GM23338 (cell line): Measurements from ENCODE around the gene SERPINB8. TPM values are rescaled to one million over a fixed set of nuclear protein-coding genes. Genes with fewer than 3 reads are reported as not detected.

Experiments
- ATAC-seq: fragments of 200-7000 bp; cut with Tn5 transposase; 3 replicates; pipeline ENCODE4 v1.9.1; 2020
- DNase-seq: peaks from one replicate; pipeline ENCODE4 v3.0.0-alpha.2; 2015; ENCODE audit warnings: low spot score
- H2AFZ ChIP-seq: fragments of 200-600 bp; sonication (generic); 2 replicates; pipeline ENCODE4 v1.8.0; 2016; ENCODE audit warnings: antibody characterized with exemption, mild to moderate bottlenecking, moderate library complexity
- H3F3A ChIP-seq: fragments of 200-600 bp; sonication (generic); replicated peaks from 2 replicates; pipeline ENCODE4 v1.8.0; 2017; ENCODE audit warnings: antibody characterized with exemption, mixed run types, low read depth
- H3K27ac ChIP-seq: fragments of 200-600 bp; sonication (generic); 2 replicates; pipeline ENCODE4 v1.6.1; 2016; ENCODE audit warnings: low read depth
- H3K27me3 ChIP-seq: fragments of 200-600 bp; sonication (generic); 2 replicates; pipeline ENCODE4 v1.8.0; 2016; ENCODE audit warnings: mild to moderate bottlenecking, mixed run types, moderate library complexity; ENCODE audit not compliant: insufficient read depth
- H3K36me3 ChIP-seq: fragments of 200-600 bp; sonication (generic); 2 replicates; pipeline ENCODE4 v1.8.0; 2016; ENCODE audit warnings: mild to moderate bottlenecking; ENCODE audit not compliant: insufficient read depth
- H3K4me1 ChIP-seq: fragments of 200-600 bp; sonication (generic); 2 replicates; pipeline ENCODE4 v1.8.0; 2016; ENCODE audit warnings: mild to moderate bottlenecking, moderate library complexity; ENCODE audit not compliant: insufficient read depth
- H3K4me2 ChIP-seq: fragments of 200-600 bp; sonication (generic); 2 replicates; pipeline ENCODE4 v1.7.1; 2017; ENCODE audit warnings: mixed run types
- H3K4me3 ChIP-seq: fragments of 200-600 bp; sonication (generic); 2 replicates; pipeline ENCODE4 v1.6.1; 2016; ENCODE audit warnings: mixed run types
- H3K79me2 ChIP-seq: fragments of 200-600 bp; sonication (generic); replicated peaks from 2 replicates; pipeline ENCODE4 v1.8.0; 2017; ENCODE audit warnings: mild to moderate bottlenecking; ENCODE audit not compliant: insufficient read depth
- H3K9me2 ChIP-seq: fragments of 200-600 bp; sonication (generic); 2 replicates; pipeline ENCODE4 v1.8.0; 2017; ENCODE audit not compliant: insufficient read depth
- H4K20me1 ChIP-seq: fragments of 200-600 bp; sonication (generic); replicated peaks from 2 replicates; pipeline ENCODE4 v1.8.0; 2017; ENCODE audit warnings: mild to moderate bottlenecking; ENCODE audit not compliant: insufficient read depth
- H3K27ac Mint-ChIP-seq: 2 replicates; pipeline ENCODE4 v1.8.0; 2020; ENCODE audit warnings: inconsistent platforms, mild to moderate bottlenecking, moderate library complexity, mixed read lengths
- H3K27me3 Mint-ChIP-seq: 3 replicates; pipeline ENCODE4 v1.8.0; 2022; ENCODE audit warnings: low read depth, mild to moderate bottlenecking, moderate library complexity, mixed read lengths, inconsistent platforms; ENCODE audit not compliant: insufficient read depth, poor library complexity
- H3K36me3 Mint-ChIP-seq: 3 replicates; pipeline ENCODE4 v1.8.0; 2021; ENCODE audit warnings: low read depth, mild to moderate bottlenecking, inconsistent platforms, moderate library complexity, mixed read lengths
- H3K4me1 Mint-ChIP-seq: 3 replicates; pipeline ENCODE4 v1.8.0; 2020; ENCODE audit warnings: mild to moderate bottlenecking, inconsistent platforms, mixed read lengths
- H3K4me3 Mint-ChIP-seq: 3 replicates; pipeline ENCODE4 v1.8.0; 2021; ENCODE audit warnings: moderate library complexity, mild to moderate bottlenecking, inconsistent platforms, mixed read lengths
- H3K9me3 Mint-ChIP-seq: 3 replicates; pipeline ENCODE4 v1.8.0; 2020; ENCODE audit warnings: moderate library complexity, mild to moderate bottlenecking, inconsistent platforms, mixed read lengths
- ETS1 ChIP-seq: IDR thresholded peaks from 2 replicates; pipeline ENCODE4 v1.6.1; 2016; ENCODE audit warnings: antibody characterized with exemption
- JUNB ChIP-seq: IDR thresholded peaks from one replicate; pipeline ENCODE4 v1.6.1; 2016; ENCODE audit warnings: antibody characterized with exemption; ENCODE audit not compliant: unreplicated experiment
- NANOG ChIP-seq: IDR thresholded peaks from 2 replicates; pipeline ENCODE4 v1.6.1; 2016; ENCODE audit warnings: antibody characterized with exemption, borderline replicate concordance
- POLR2AphosphoS5 ChIP-seq: IDR thresholded peaks from 2 replicates; pipeline ENCODE4 v1.6.1; 2016; ENCODE audit warnings: antibody characterized with exemption, low read depth
- STAT1 ChIP-seq: IDR thresholded peaks from one replicate; pipeline ENCODE4 v1.6.1; 2016; ENCODE audit warnings: antibody characterized with exemption; ENCODE audit not compliant: unreplicated experiment
- ZNF114 ChIP-seq: fragments of 250-450 bp; sonication (Bioruptor Pico); IDR thresholded peaks from 2 replicates; pipeline ENCODE4 v1.5.0; 2020; ENCODE audit warnings: mild to moderate bottlenecking, moderate library complexity
- ZNF462 ChIP-seq: fragments of 250-450 bp; sonication (Bioruptor Pico); IDR thresholded peaks from 2 replicates; pipeline ENCODE4 v1.5.0; 2020; ENCODE audit warnings: mild to moderate bottlenecking, moderate library complexity
- polyA plus RNA-seq: library from polyadenylated mRNA; unstranded; fragments of >200 nt; fragmentation: Nextera tagmentation; extraction: Ambion mirVana; gene quantifications from 2 replicates; pipeline ENCODE4 v1.2.1, GENCODE V29; 2016
- total RNA-seq: library from RNA; depleted of rRNA; stranded (reverse); fragments of >200 nt; shearing (Covaris generic); gene quantifications from 2 replicates; pipeline ENCODE4 v1.2.3, GENCODE V29; 2014

SERPINB8 gene
- total and polyA plus RNA-seq, 2 experiments from 2014 or later, result 0.50 to 2.1 TPM

DNA sequence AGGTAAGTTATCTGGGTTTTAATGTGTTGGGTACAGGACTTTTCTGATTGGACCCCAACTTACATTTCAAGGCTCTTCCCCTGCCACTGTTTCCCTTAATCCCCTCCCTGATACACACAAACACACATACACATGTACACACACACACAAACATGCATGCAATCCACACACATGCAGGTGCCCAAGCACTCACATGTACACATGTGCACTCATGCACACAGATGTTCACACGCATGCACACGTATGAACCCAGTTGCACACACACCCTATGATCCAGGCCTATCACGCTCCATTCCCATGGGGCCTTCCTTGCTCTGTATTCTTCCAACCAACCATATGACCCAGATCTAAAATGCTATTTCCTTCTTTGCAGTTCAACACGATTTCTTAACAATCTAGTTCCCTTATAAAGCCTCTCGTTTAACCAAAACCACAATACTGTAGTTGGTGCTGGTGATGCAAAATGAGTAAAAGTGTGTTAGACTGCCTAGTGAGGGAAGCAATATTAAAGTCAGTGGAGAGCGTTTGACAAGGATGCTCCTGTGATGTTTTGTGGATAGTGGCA lies 11.1 kb downstream of the SERPINB8 start (continued):
- TF ChIP-seq ZNF462 (no peak), NANOG (no peak), ETS1 (no peak), JUNB (no peak)

GRCh38 chr18:63981719-63982118 lies 11.8 kb downstream of the SERPINB8 start:
- Mint-ChIP-seq H3K9me3 (no peaks in the 10 kb centered on the region), H3K27ac (no peak overlapping the region)
- ATAC-seq, result no peak
- TF ChIP-seq ZNF114 (CRISPR knock-in tag), result no peak
- no peak for TF ChIP-seq NANOG
- TF ChIP-seq STAT1, result no peak
- no peak for TF ChIP-seq ETS1
- TF ChIP-seq POLR2AphosphoS5, result no peak
- no peak for TF ChIP-seq ZNF462
- TF ChIP-seq JUNB, result no peak

More at GRCh38 chr18:63981719-63982118, 11.8 kb downstream of the SERPINB8 start:
- H3K36me3 ChIP-seq, result no peaks in the 10 kb centered on the region
- H3F3A ChIP-seq, result no peaks in the 10 kb centered on the region
- no peaks in the 10 kb centered on the region for H3K36me3 Mint-ChIP-seq
- H3K4me3 ChIP-seq, result no peak overlapping the region
- H4K20me1 ChIP-seq, result no peaks in the 10 kb centered on the region
- peaks cover 4% of the 10 kb centered on the region; the same call in 2 of the 3 replicates for H3K4me1 Mint-ChIP-seq
- no peaks in the 10 kb centered on the region for H3K4me1 ChIP-seq
- H3K4me2 ChIP-seq, result no peak overlapping the region
- H3K79me2 ChIP-seq, result no peaks in the 10 kb centered on the region
- H3K9me2 ChIP-seq, result no peaks in the 10 kb centered on the region
- H3K4me3 Mint-ChIP-seq, result no peak overlapping the region
- no peak for DNase-seq
- H3K27me3 Mint-ChIP-seq, result peaks cover 29% of the 10 kb centered on the region
- peaks cover 37% of the 10 kb centered on the region for H3K27me3 ChIP-seq
- H2AFZ ChIP-seq, result no peak overlapping the region
- no peak overlapping the region for H3K27ac ChIP-seq
